HEK293T (cell line): ENCODE measurements around the gene NELFE.
"Not testable (repeated sequence)": the region's sequence is repeated elsewhere in the genome, so short reads cannot be mapped to it uniquely, and the experiment has no call there.

Experiments
- BHLHE40 ChIP-seq: fragments of 450-650 bp; IDR thresholded peaks from 2 replicates; pipeline ENCODE4 v1.6.1; 2016; ENCODE audit warnings: mild to moderate bottlenecking, moderate library complexity, borderline replicate concordance
- FOXA1 ChIP-seq: fragments of 450-650 bp; IDR thresholded peaks from 2 replicates; pipeline ENCODE4 v1.6.1; 2016; ENCODE audit warnings: mild to moderate bottlenecking
- FOXK2 ChIP-seq: fragments of 450-650 bp; IDR thresholded peaks from 2 replicates; pipeline ENCODE4 v1.6.1; 2016; ENCODE audit warnings: mild to moderate bottlenecking
- FOXM1 ChIP-seq: fragments of 450-650 bp; IDR thresholded peaks from 2 replicates; pipeline ENCODE4 v1.6.1; 2017; ENCODE audit warnings: mild to moderate bottlenecking, borderline replicate concordance
- HDGF ChIP-seq: fragments of 450-650 bp; IDR thresholded peaks from 2 replicates; pipeline ENCODE4 v1.6.1; 2017; ENCODE audit warnings: antibody characterized with exemption, borderline replicate concordance
- L3MBTL2 ChIP-seq: fragments of 450-650 bp; conservative IDR thresholded peaks from 2 replicates; pipeline ENCODE4 v1.6.1; 2016; ENCODE audit warnings: mild to moderate bottlenecking
- PKNOX1 ChIP-seq: fragments of 450-650 bp; IDR thresholded peaks from 2 replicates; pipeline ENCODE4 v1.6.1; 2016
- SP1 ChIP-seq: fragments of 450-650 bp; IDR thresholded peaks from 2 replicates; pipeline ENCODE4 v1.6.1; 2017
- TARDBP ChIP-seq: fragments of 450-650 bp; IDR thresholded peaks from 2 replicates; pipeline ENCODE4 v1.6.1; 2016
- ZNF384 ChIP-seq: fragments of 450-650 bp; IDR thresholded peaks from 2 replicates; pipeline ENCODE4 v1.6.1; 2016

GRCh38 chr6:32005538-32005880, 46.7 kb upstream of the NELFE start:
- TF ChIP-seq PKNOX1, FOXM1, BHLHE40, SP1, TARDBP, FOXK2, ZNF384, L3MBTL2, FOXA1, HDGF: not testable (repeated sequence)
